ENCODE results near the gene HTR3C.
A peak's percentile ranks its signal among the peaks of the same experiment; 100 is the strongest.
"Not testable (repeated sequence)": the region's sequence is repeated elsewhere in the genome, so short reads cannot be mapped to it uniquely, and the experiment has no call there.

Gene HTR3C

DNA sequence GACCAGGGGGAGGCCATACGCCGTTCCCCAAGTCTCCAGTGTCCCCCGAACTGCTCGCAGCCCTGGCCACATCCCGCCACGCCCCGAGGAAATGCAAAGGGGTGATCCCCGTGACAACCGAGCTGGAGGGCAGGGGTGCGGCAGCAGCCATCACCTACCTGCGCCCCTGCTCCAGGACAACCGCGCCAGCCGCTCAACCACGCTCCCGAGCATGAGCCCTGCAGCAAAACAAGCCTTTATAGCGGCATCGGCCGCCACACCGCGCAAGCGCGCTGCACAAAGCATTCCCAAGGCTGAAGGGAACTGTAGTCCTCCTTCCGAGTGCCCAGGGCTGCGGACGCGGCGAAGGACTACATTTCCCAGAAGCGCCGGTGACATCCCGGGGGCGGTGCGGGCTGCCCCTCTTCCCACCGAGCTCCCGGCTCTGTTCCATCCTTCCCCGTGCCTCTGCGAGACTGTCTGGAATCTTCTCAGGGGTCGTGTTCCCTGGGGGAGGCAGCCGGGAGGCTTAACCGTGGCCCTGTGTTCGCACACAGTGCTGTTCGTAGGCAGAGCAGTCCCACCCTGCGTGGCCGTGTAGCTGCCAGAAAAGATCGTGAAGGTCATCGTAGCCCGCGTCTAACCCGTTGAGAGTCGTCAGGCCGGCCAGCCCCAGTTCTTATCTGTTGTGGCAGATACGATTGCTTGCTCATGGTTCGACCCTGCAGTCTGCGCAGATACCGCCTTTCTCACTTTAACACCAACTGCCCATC, 35.0 kb upstream of the HTR3C start, which contains the start of gene ABCC5:
ABCC5 (minus strand) TSS at position 213 of the 752 bp plus-strand sequence. CDS start 3,492 bp downstream, outside the sequence.
- H3K27ac ChIP-seq (ENCODE audit: low read length, poor library complexity, severe bottlenecking), result peak within 1 kb of the TSS; percentile 61
- peak within 1 kb of the TSS; percentile 98 to 99 for H3K18ac ChIP-seq (ENCODE audit: low read depth in 1 of 2, low read length in 2 of 2)
- H3K36me3 ChIP-seq (ENCODE audit: control insufficient read depth in 1 of 2, insufficient read depth in 2 of 2, low read depth in 1 of 2, low read length in 2 of 2), result peaks cover 0 to 11% of the 10 kb centered on the region in 2 experiments
- peak within 1 kb of the TSS; percentile 82 for H2BK120ac ChIP-seq (ENCODE audit: low read depth, low read length)
- no peak within 1 kb of the TSS for H2AK5ac ChIP-seq (ENCODE audit: low read length, severe bottlenecking)
- H3K4ac ChIP-seq (ENCODE audit: low read depth in 1 of 2, low read length in 2 of 2), result peak within 1 kb of the TSS; percentile 57 to 96
- DNase-seq, result peak; percentile 93
- peak within 1 kb of the TSS; percentile 80 for H3K4me2 ChIP-seq (ENCODE audit: low read length, poor library complexity, severe bottlenecking)
- peak within 1 kb of the TSS in 1 of 2 experiments; percentile 42 for H2BK12ac ChIP-seq (ENCODE audit: low read length in 2 of 2)
- peak within 1 kb of the TSS; percentile 89 for H4K91ac ChIP-seq (ENCODE audit: low read length)
- peak within 1 kb of the TSS in 1 of 2 experiments; percentile 99 for H3K14ac ChIP-seq (ENCODE audit: low read length in 2 of 2)
- H2BK15ac ChIP-seq (ENCODE audit: low read depth, poor library complexity, severe bottlenecking), result peak within 1 kb of the TSS; percentile 52
- no peak within 1 kb of the TSS for H2BK5ac ChIP-seq (ENCODE audit: low read depth, low read length, poor library complexity, severe bottlenecking)
- WGBS, result under 1% methylated on average over 54 of the region's 55 CpGs
- peaks cover 0 to 4% of the 10 kb centered on the region in 2 experiments for H3K27me3 ChIP-seq (ENCODE audit: control insufficient read depth in 1 of 2, insufficient read depth in 1 of 2, low read length in 2 of 2)
- peaks cover 20% of the 10 kb centered on the region for H3K79me1 ChIP-seq (replicated peaks; ENCODE audit: low read length, poor library complexity, severe bottlenecking)
- no peaks in the 10 kb centered on the region for H3K9me3 ChIP-seq (ENCODE audit: control insufficient read depth, low read length)
- peak within 1 kb of the TSS; percentile 98 for H4K8ac ChIP-seq (ENCODE audit: low read length)
- peak within 1 kb of the TSS; percentile 100 for H2AFZ ChIP-seq (ENCODE audit: low read depth, low read length)
- peak within 1 kb of the TSS in 1 of 2 experiments; percentile 75 for H3K23ac ChIP-seq (ENCODE audit: low read length in 2 of 2)
- H3K4me3 ChIP-seq (ENCODE audit: insufficient read depth in 1 of 2, low read depth in 1 of 2, low read length in 2 of 2), result peak within 1 kb of the TSS; percentile 100
- peaks cover 9% of the 10 kb centered on the region for H3K4me1 ChIP-seq (ENCODE audit: control insufficient read depth, insufficient read depth, low read depth, low read length)
- peak within 1 kb of the TSS; percentile 94 for H3K9ac ChIP-seq (ENCODE audit: low read length)

DNA sequence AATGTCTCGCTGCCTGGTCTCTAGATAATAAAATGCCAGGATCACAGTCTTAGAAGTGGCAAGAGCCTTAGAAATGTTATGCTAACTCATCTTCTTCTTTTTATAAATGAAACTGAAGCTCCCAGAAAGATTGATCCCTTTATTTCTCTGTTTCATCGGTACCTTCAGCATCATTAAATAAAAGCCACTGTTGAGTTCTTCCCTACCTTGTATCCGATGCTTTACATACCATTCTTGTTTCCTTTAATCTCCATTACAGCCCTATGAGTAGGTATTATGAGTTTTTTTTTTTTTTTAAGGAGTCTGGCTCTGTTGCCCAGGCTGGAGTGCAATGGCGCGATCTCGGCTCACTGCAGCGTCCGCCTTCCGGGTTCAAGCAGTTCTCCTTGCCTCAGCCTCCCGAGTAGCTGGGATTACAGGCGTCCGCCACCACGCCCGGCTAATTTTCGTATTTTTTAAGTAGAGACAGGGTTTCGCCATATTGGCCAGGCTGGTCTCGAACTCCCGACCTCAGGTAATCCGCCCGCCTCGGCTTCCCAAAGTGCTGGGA, 34.3 kb upstream of the HTR3C start:
- H3K36me3 ChIP-seq (ENCODE audit: control insufficient read depth in 1 of 2, insufficient read depth in 2 of 2, low read depth in 1 of 2, low read length in 2 of 2), result peaks cover 0 to 6% of the 10 kb centered on the region in 2 experiments
- H3K23ac ChIP-seq (ENCODE audit: low read length in 2 of 2), result no peak overlapping the region
- DNase-seq, result no peak
- H2BK12ac ChIP-seq (ENCODE audit: low read length in 2 of 2), result no peak overlapping the region
- H2BK15ac ChIP-seq (ENCODE audit: low read depth, poor library complexity, severe bottlenecking), result no peak overlapping the region
- H3K9ac ChIP-seq (ENCODE audit: low read length), result peak overlapping the region; percentile 94
- peak overlapping the region in 1 of 2 experiments; percentile 100 for H3K4me3 ChIP-seq (ENCODE audit: insufficient read depth in 1 of 2, low read depth in 1 of 2, low read length in 2 of 2)
- no peak overlapping the region for H4K91ac ChIP-seq (ENCODE audit: low read length)
- peak overlapping the region in 1 of 2 experiments; percentile 98 for H3K18ac ChIP-seq (ENCODE audit: low read depth in 1 of 2, low read length in 2 of 2)
- H2AFZ ChIP-seq (ENCODE audit: low read depth, low read length), result peak overlapping the region; percentile 72
- 92% methylated on average over 20 of the region's 21 CpGs for WGBS
- H2BK120ac ChIP-seq (ENCODE audit: low read depth, low read length), result no peak overlapping the region
- peaks cover 3 to 4% of the 10 kb centered on the region in 2 experiments for H3K27me3 ChIP-seq (ENCODE audit: control insufficient read depth in 1 of 2, insufficient read depth in 1 of 2, low read length in 2 of 2)
- peak overlapping the region in 1 of 2 experiments; percentile 75 for H3K4ac ChIP-seq (ENCODE audit: low read depth in 1 of 2, low read length in 2 of 2)
- H3K4me1 ChIP-seq (ENCODE audit: control insufficient read depth, insufficient read depth, low read depth, low read length), result peaks cover 9% of the 10 kb centered on the region
- H3K4me2 ChIP-seq (ENCODE audit: low read length, poor library complexity, severe bottlenecking), result peak overlapping the region; percentile 80
- H3K9me3 ChIP-seq (ENCODE audit: control insufficient read depth, low read length), result no peaks in the 10 kb centered on the region
- H4K8ac ChIP-seq (ENCODE audit: low read length), result peak overlapping the region; percentile 96
- peak overlapping the region; percentile 61 for H3K27ac ChIP-seq (ENCODE audit: low read length, poor library complexity, severe bottlenecking)
- H2BK5ac ChIP-seq (ENCODE audit: low read depth, low read length, poor library complexity, severe bottlenecking), result no peak overlapping the region
- peaks cover 20% of the 10 kb centered on the region for H3K79me1 ChIP-seq (replicated peaks; ENCODE audit: low read length, poor library complexity, severe bottlenecking)
- H3K14ac ChIP-seq (ENCODE audit: low read length in 2 of 2), result peak overlapping the region in 1 of 2 experiments; percentile 95
- H2AK5ac ChIP-seq (ENCODE audit: low read length, severe bottlenecking), result no peak overlapping the region

- H2BK12ac ChIP-seq (ENCODE audit: low read length in 2 of 2), result no peak overlapping the region
- no peaks in the 10 kb centered on the region for H3K9me3 ChIP-seq (ENCODE audit: control insufficient read depth, low read length)
- 100% methylated on average over 2 of the region's 7 CpGs for WGBS
- no peak overlapping the region for H3K4me2 ChIP-seq (ENCODE audit: low read length, poor library complexity, severe bottlenecking)
- no peak overlapping the region for H4K91ac ChIP-seq (ENCODE audit: low read length)
- H3K27ac ChIP-seq (ENCODE audit: low read length, poor library complexity, severe bottlenecking), result no peak overlapping the region
- no peak overlapping the region for H3K23ac ChIP-seq (ENCODE audit: low read length in 2 of 2)
- no peak for DNase-seq
- H2BK15ac ChIP-seq (ENCODE audit: low read depth, poor library complexity, severe bottlenecking), result no peak overlapping the region
- no peak overlapping the region for H3K9ac ChIP-seq (ENCODE audit: low read length)
- peaks cover 14 to 16% of the 10 kb centered on the region in 2 experiments for H3K27me3 ChIP-seq (ENCODE audit: control insufficient read depth in 1 of 2, insufficient read depth in 1 of 2, low read length in 2 of 2)
- H3K79me1 ChIP-seq (replicated peaks; ENCODE audit: low read length, poor library complexity, severe bottlenecking), result peaks cover 3% of the 10 kb centered on the region
- no peak overlapping the region for H3K4me3 ChIP-seq (ENCODE audit: insufficient read depth in 1 of 2, low read depth in 1 of 2, low read length in 2 of 2)
- H3K36me3 ChIP-seq (ENCODE audit: control insufficient read depth in 1 of 2, insufficient read depth in 2 of 2, low read depth in 1 of 2, low read length in 2 of 2), result no peaks in the 10 kb centered on the region
- H3K14ac ChIP-seq (ENCODE audit: low read length in 2 of 2), result no peak overlapping the region
- no peak overlapping the region for H2BK5ac ChIP-seq (ENCODE audit: low read depth, low read length, poor library complexity, severe bottlenecking)
- no peak overlapping the region for H4K8ac ChIP-seq (ENCODE audit: low read length)
- H3K4me1 ChIP-seq (ENCODE audit: control insufficient read depth, insufficient read depth, low read depth, low read length), result no peaks in the 10 kb centered on the region
- H3K4ac ChIP-seq (ENCODE audit: low read depth in 1 of 2, low read length in 2 of 2), result no peak overlapping the region
- no peak overlapping the region for H2AFZ ChIP-seq (ENCODE audit: low read depth, low read length)
- no peak overlapping the region for H2AK5ac ChIP-seq (ENCODE audit: low read length, severe bottlenecking)
- no peak overlapping the region for H3K18ac ChIP-seq (ENCODE audit: low read depth in 1 of 2, low read length in 2 of 2)
- H2BK120ac ChIP-seq (ENCODE audit: low read depth, low read length), result no peak overlapping the region
Measured at GRCh38 chr3:184022323-184022722, 30.5 kb upstream of the HTR3C start.

GRCh38 chr3:184025256-184025655, 27.6 kb upstream of the HTR3C start:
- not testable (repeated sequence) for H3K79me1 ChIP-seq (replicated peaks; ENCODE audit: low read length, poor library complexity, severe bottlenecking); H3K9me3 ChIP-seq (ENCODE audit: control insufficient read depth, low read length); H2AK5ac ChIP-seq (ENCODE audit: low read length, severe bottlenecking); H3K4me3 ChIP-seq (ENCODE audit: insufficient read depth in 1 of 2, low read depth in 1 of 2, low read length in 2 of 2); H3K4ac ChIP-seq (ENCODE audit: low read depth in 1 of 2, low read length in 2 of 2); H2AFZ ChIP-seq (ENCODE audit: low read depth, low read length); H3K9ac ChIP-seq (ENCODE audit: low read length); H3K4me1 ChIP-seq (ENCODE audit: control insufficient read depth, insufficient read depth, low read depth, low read length); H3K27ac ChIP-seq (ENCODE audit: low read length, poor library complexity, severe bottlenecking); H3K4me2 ChIP-seq (ENCODE audit: low read length, poor library complexity, severe bottlenecking); H4K8ac ChIP-seq (ENCODE audit: low read length); H3K23ac ChIP-seq (ENCODE audit: low read length in 2 of 2); H3K14ac ChIP-seq (ENCODE audit: low read length in 2 of 2); H2BK12ac ChIP-seq (ENCODE audit: low read length in 2 of 2); DNase-seq; H2BK5ac ChIP-seq (ENCODE audit: low read depth, low read length, poor library complexity, severe bottlenecking); H4K91ac ChIP-seq (ENCODE audit: low read length); H3K18ac ChIP-seq (ENCODE audit: low read depth in 1 of 2, low read length in 2 of 2); H3K36me3 ChIP-seq (ENCODE audit: control insufficient read depth in 1 of 2, insufficient read depth in 2 of 2, low read depth in 1 of 2, low read length in 2 of 2); H2BK15ac ChIP-seq (ENCODE audit: low read depth, poor library complexity, severe bottlenecking); H2BK120ac ChIP-seq (ENCODE audit: low read depth, low read length)
- 95% methylated on average over 3 of the region's 5 CpGs for WGBS
- H3K27me3 ChIP-seq (ENCODE audit: control insufficient read depth in 1 of 2, insufficient read depth in 1 of 2, low read length in 2 of 2), result peaks cover 14 to 17% of the 10 kb centered on the region in 2 experiments

Data from mesenchymal stem cell (in vitro differentiated cells and primary cell).